ENCODE data around the gene SKA3. TPM values are rescaled to one million over a fixed set of nuclear protein-coding genes. Genes with fewer than 3 reads are reported as not detected.
"Not testable (repeated sequence)": the region's sequence is repeated elsewhere in the genome, so short reads cannot be mapped to it uniquely, and the experiment has no call there.

The SKA3 gene
- 1 to 10 TPM in 1 of 2 donors, not detected in 1; 2.0 TPM for total RNA-seq

DNA sequence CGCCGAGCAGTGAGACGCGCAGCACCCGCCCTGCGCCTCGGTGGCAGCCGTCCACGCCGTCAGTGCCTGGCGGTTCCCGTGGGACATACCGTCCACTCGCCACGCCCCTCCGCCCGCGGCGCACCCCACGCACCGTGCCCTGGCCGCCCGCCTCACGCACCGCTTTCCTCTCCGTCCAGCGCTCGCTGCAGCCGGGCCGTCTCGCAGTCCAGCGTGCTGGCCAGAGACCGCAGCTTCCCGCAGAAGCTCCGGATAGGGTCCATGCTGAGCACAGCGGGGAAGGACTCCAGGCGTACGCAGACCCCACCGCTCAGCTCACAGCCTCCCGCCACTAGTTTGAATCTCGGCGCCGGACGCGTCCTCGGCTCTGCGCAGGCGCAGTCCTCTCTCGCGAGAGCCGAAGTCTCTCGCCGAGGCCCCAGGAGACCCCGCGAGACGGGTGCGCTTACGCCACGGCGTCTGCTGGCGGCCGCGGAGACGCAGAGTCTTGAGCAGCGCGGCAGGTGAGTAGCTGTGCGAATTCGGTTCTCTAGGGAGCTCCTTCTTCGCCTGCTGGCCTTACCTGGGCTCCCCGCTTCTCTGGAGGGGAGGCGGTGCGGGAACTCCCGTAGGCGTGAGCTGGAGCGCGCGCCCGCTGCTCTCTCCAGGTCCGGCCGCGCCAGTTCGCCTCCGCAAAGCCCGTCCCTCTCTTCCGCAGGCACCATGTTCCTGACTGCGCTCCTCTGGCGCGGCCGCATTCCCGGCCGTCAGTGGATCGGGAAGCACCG, at the start of gene SKA3, which contains the start of gene MRPL57:
Gene SKA3 (minus strand): TSS at position 338 of the 767 bp plus-strand sequence. CDS start 75 bp downstream, at position 263.
Gene MRPL57 (plus strand): TSS at position 444 of the 767 bp plus-strand sequence. CDS start 259 bp downstream, at position 703.
- peak in 1 of 2 donors; percentile 36 for TF ChIP-seq CTCF (IDR thresholded peaks at IDR 0.05)
- H3K4me3 ChIP-seq: peak within 1 kb of the TSS; percentile 77
- no peaks in the 10 kb centered on the region for H3K36me3 ChIP-seq
- H3K27ac ChIP-seq: peak within 1 kb of the TSS; percentile 94
- no peaks in the 10 kb centered on the region for H3K27me3 ChIP-seq
- no peaks in the 10 kb centered on the region for H3K9me3 ChIP-seq
- DNase-seq (ENCODE audit: low spot score): peak; percentile 89
- peaks cover 0 to 17% of the 10 kb centered on the region in 2 donors for H3K4me1 ChIP-seq

- Histone ChIP-seq H3K4me1 (no peaks in the 10 kb centered on the region), H3K36me3 (no peaks in the 10 kb centered on the region), H3K4me3 (no peak overlapping the region), H3K27me3 (no peaks in the 10 kb centered on the region), H3K9me3 (peaks cover 0 to 28% of the 10 kb centered on the region in 2 donors), H3K27ac (no peak overlapping the region)
- no peak for TF ChIP-seq CTCF (IDR thresholded peaks at IDR 0.05)
- DNase-seq (ENCODE audit: low spot score): no peak
Observed at GRCh38 chr13:21225082-21225481, 48.7 kb upstream of the SKA3 start.

- Histone ChIP-seq H3K9me3 (peaks cover 0 to 28% of the 10 kb centered on the region in 2 donors), H3K36me3 (no peaks in the 10 kb centered on the region), H3K27ac (no peak overlapping the region), H3K27me3 (no peaks in the 10 kb centered on the region), H3K4me1 (no peaks in the 10 kb centered on the region), H3K4me3 (no peak overlapping the region)
- no peak for DNase-seq (ENCODE audit: low spot score)
- no peak for TF ChIP-seq CTCF (IDR thresholded peaks at IDR 0.05)
Observed at GRCh38 chr13:21221268-21221667, 44.9 kb upstream of the SKA3 start.

- DNase-seq (ENCODE audit: low spot score); H3K4me3 ChIP-seq; H3K27ac ChIP-seq; H3K27me3 ChIP-seq; H3K36me3 ChIP-seq; H3K4me1 ChIP-seq: not testable (repeated sequence)
- H3K9me3 ChIP-seq: peaks cover 0 to 28% of the 10 kb centered on the region in 2 donors
Observed at GRCh38 chr13:21219716-21220115, 43.4 kb upstream of the SKA3 start.

DNA sequence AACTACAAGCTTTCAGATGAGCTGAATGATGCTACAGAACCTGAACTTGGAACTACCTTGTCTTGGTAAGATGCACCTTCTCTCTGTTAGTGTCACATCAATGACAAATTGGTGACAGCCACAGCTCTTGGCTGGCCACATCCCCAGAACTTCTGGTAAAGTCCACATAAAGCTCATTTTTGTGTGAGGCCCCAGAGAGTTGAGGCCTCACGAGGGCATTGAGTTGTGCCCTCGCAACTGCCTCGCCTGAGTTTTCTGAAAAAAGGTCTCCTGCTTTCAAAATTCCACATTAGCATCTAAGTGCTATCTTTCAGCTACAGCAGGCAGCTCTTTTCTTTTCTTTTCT, 42.7 kb upstream of the SKA3 start:
- no peak for TF ChIP-seq CTCF (IDR thresholded peaks at IDR 0.05)
- no peak for DNase-seq (ENCODE audit: low spot score)
- Histone ChIP-seq H3K4me3 (no peak overlapping the region), H3K4me1 (no peaks in the 10 kb centered on the region), H3K36me3 (no peaks in the 10 kb centered on the region), H3K27ac (no peak overlapping the region), H3K9me3 (peaks cover 0 to 28% of the 10 kb centered on the region in 2 donors), H3K27me3 (no peaks in the 10 kb centered on the region)

GRCh38 chr13:21218351-21219035, 42.1 kb upstream of the SKA3 start:
- Histone ChIP-seq H3K27ac (no peak overlapping the region), H3K4me1 (no peaks in the 10 kb centered on the region), H3K36me3 (no peaks in the 10 kb centered on the region), H3K4me3 (no peak overlapping the region), H3K9me3 (peaks cover 0 to 28% of the 10 kb centered on the region in 2 donors), H3K27me3 (no peaks in the 10 kb centered on the region)
- no peak for TF ChIP-seq CTCF (IDR thresholded peaks at IDR 0.05)
- no peak for DNase-seq (ENCODE audit: low spot score)
